HG03025 (cell line): ENCODE results near the gene SYT12.
"Not testable (repeated sequence)": the region's sequence is repeated elsewhere in the genome, so short reads cannot be mapped to it uniquely, and the experiment has no call there.

Source experiments
- ATAC-seq: cut with Tn5 transposase; IDR thresholded peaks from one replicate; pipeline ENCODE4 v1.9.1; 2021; ENCODE audit warnings: mild to moderate bottlenecking, moderate library complexity; ENCODE audit not compliant: unreplicated experiment, low FRiP score

The SYT12 gene

GRCh38 chr11:66996609-66997273, 26.2 kb upstream of the SYT12 start:
- no peak for ATAC-seq

- no peak for ATAC-seq
Measured at GRCh38 chr11:66999555-66999954, 23.4 kb upstream of the SYT12 start.

- no peak for ATAC-seq
Measured at GRCh38 chr11:67001332-67001731, 21.6 kb upstream of the SYT12 start.

- ATAC-seq = no peak
Measured at GRCh38 chr11:67002297-67002913, 20.5 kb upstream of the SYT12 start.

GRCh38 chr11:67002921-67003411, 20.0 kb upstream of the SYT12 start:
- no peak for ATAC-seq

GRCh38 chr11:67005200-67005599, 17.7 kb upstream of the SYT12 start:
- not testable (repeated sequence) for ATAC-seq

GRCh38 chr11:67006029-67006884, 16.7 kb upstream of the SYT12 start:
- ATAC-seq = no peak

- ATAC-seq = no peak
Measured at GRCh38 chr11:67007126-67007525, 15.8 kb upstream of the SYT12 start.

GRCh38 chr11:67010296-67010905, 12.5 kb upstream of the SYT12 start:
- no peak for ATAC-seq

GRCh38 chr11:67013511-67014045, 9.4 kb upstream of the SYT12 start:
- no peak for ATAC-seq

GRCh38 chr11:67014343-67014742, 8.6 kb upstream of the SYT12 start:
- no peak for ATAC-seq

GRCh38 chr11:67015048-67015447, 7.9 kb upstream of the SYT12 start:
- no peak for ATAC-seq

- ATAC-seq = no peak
Measured at GRCh38 chr11:67016550-67016949, 6.4 kb upstream of the SYT12 start.

- ATAC-seq = no peak
Measured at GRCh38 chr11:67020949-67021348, 2.0 kb upstream of the SYT12 start.

- no peak for ATAC-seq
Measured at GRCh38 chr11:67022341-67022933, 497 bp upstream of the SYT12 start.

GRCh38 chr11:67023957-67024353, 1.0 kb downstream of the SYT12 start:
- ATAC-seq = no peak

- no peak for ATAC-seq
Measured at GRCh38 chr11:67024410-67024809, 1.5 kb downstream of the SYT12 start.

GRCh38 chr11:67024966-67025365, 2.0 kb downstream of the SYT12 start:
- no peak for ATAC-seq

- no peak for ATAC-seq
Measured at GRCh38 chr11:67025750-67026149, 2.8 kb downstream of the SYT12 start.

GRCh38 chr11:67026941-67027340, 4.0 kb downstream of the SYT12 start:
- no peak for ATAC-seq
